ENCODE data around the gene PSMB3.

Gene PSMB3

GRCh38 chr17:38752308-38753070 is at the start of gene PSMB3:
Gene PSMB3, plus strand, starts transcription at chr17:38752741. Its CDS starts 86 bp downstream, at chr17:38752827.
- DNase-seq (ENCODE audit: low read depth in 2 of 2): peak; percentile 95 to 96

GRCh38 chr17:38702916-38703741 is 49.4 kb upstream of the PSMB3 start:
- peak in 1 of 2 donors; percentile 15 for DNase-seq (ENCODE audit: low read depth in 2 of 2)

- peak; percentile 77 to 90 for DNase-seq (ENCODE audit: low read depth in 2 of 2)
Observed at GRCh38 chr17:38703742-38704605, 48.6 kb upstream of the PSMB3 start.

- peak; percentile 61 to 64 for DNase-seq (ENCODE audit: low read depth in 2 of 2)
Observed at GRCh38 chr17:38704606-38705522, 47.7 kb upstream of the PSMB3 start, which contains the start of gene MLLT6. Gene MLLT6, plus strand, starts transcription at chr17:38705273. Its CDS starts 360 bp downstream, at chr17:38705633.

GRCh38 chr17:38705523-38705802 is 47.1 kb upstream of the PSMB3 start:
- DNase-seq (ENCODE audit: low read depth in 2 of 2): no peak

GRCh38 chr17:38705803-38706504 is 46.6 kb upstream of the PSMB3 start:
- no peak for DNase-seq (ENCODE audit: low read depth in 2 of 2)

GRCh38 chr17:38706505-38707216 is 45.9 kb upstream of the PSMB3 start:
- DNase-seq (ENCODE audit: low read depth in 2 of 2): no peak

- no peak for DNase-seq (ENCODE audit: low read depth in 2 of 2)
Observed at GRCh38 chr17:38707678-38708351, 44.7 kb upstream of the PSMB3 start.

- DNase-seq (ENCODE audit: low read depth in 2 of 2): no peak
Observed at GRCh38 chr17:38709104-38709820, 43.3 kb upstream of the PSMB3 start.

- no peak for DNase-seq (ENCODE audit: low read depth in 2 of 2)
Observed at GRCh38 chr17:38709864-38710603, 42.5 kb upstream of the PSMB3 start.

- DNase-seq (ENCODE audit: low read depth in 2 of 2): no peak
Observed at GRCh38 chr17:38710604-38710962, 42.0 kb upstream of the PSMB3 start.

- no peak for DNase-seq (ENCODE audit: low read depth in 2 of 2)
Observed at GRCh38 chr17:38710985-38711384, 41.6 kb upstream of the PSMB3 start.

GRCh38 chr17:38711792-38712571 is 40.6 kb upstream of the PSMB3 start:
- DNase-seq (ENCODE audit: low read depth in 2 of 2): no peak

GRCh38 chr17:38712593-38712992 is 39.9 kb upstream of the PSMB3 start:
- DNase-seq (ENCODE audit: low read depth in 2 of 2): no peak

- no peak for DNase-seq (ENCODE audit: low read depth in 2 of 2)
Observed at GRCh38 chr17:38713456-38714075, 39.0 kb upstream of the PSMB3 start.

GRCh38 chr17:38715216-38715943 is 37.2 kb upstream of the PSMB3 start:
- DNase-seq (ENCODE audit: low read depth in 2 of 2): no peak
